Panc1 (cell line): Measurements from ENCODE around the gene FGGY. TPM values are rescaled to one million over a fixed set of nuclear protein-coding genes. Genes with fewer than 3 reads are reported as not detected.

Experiments
- ATAC-seq: fragments of 200-7000 bp; cut with Tn5 transposase; 2 replicates; pipeline ENCODE4 v1.9.1; 2020; ENCODE audit warnings: mild to moderate bottlenecking, moderate library complexity
- BruUV-seq: library from RNA; stranded (reverse); fragments of 400-500 nt; replicated peaks from 2 replicates; lab custom pipeline; 2021; lab: Mats Ljungman, UMichigan
- CTCF ChIA-PET: fragments of 300-600 bp; sonication (Branson Sonifier 250); formaldehyde crosslinking; loops from one replicate; lab custom pipeline; 2022; ENCODE audit warnings: antibody characterized with exemption; lab: Charles Lee
- POLR2A ChIA-PET: fragments of 300-600 bp; sonication (Branson Sonifier 250); formaldehyde crosslinking; loops from one replicate; lab custom pipeline; 2022; ENCODE audit warnings: antibody characterized with exemption; lab: Charles Lee
- DNase-seq: peaks from one replicate; pipeline ENCODE4 v3.0.0-alpha.2; 2010; ENCODE audit warnings: low read depth, low spot score
- H3K27ac ChIP-seq: 2 replicates; pipeline ENCODE4 v1.5.1; 2011; ENCODE audit warnings: mild to moderate bottlenecking, low read length, inconsistent platforms
- H3K27me3 ChIP-seq: fragments of 200-500 bp; sonication (Bioruptor generic); 2 replicates; pipeline ENCODE4 v1.6.0; 2014; ENCODE audit warnings: low read length, inconsistent platforms; ENCODE audit not compliant: control insufficient read depth, insufficient read depth
- H3K36me3 ChIP-seq: fragments of 200-500 bp; sonication (Bioruptor generic); 2 replicates; pipeline ENCODE4 v1.5.1; 2014; ENCODE audit warnings: inconsistent platforms, mild to moderate bottlenecking, low read length, moderate library complexity; ENCODE audit not compliant: control insufficient read depth, insufficient read depth
- H3K4me1 ChIP-seq: 2 replicates; pipeline ENCODE4 v1.5.1; 2011; ENCODE audit warnings: inconsistent platforms, mild to moderate bottlenecking, low read length, moderate library complexity; ENCODE audit not compliant: control insufficient read depth, insufficient read depth
- H3K4me3 ChIP-seq, 2 experiments: 2 replicates each; pipeline ENCODE4 v1.5.1; 2011 to 2012; ENCODE audit warnings: low read depth in 2 of 2, low read length in 2 of 2, mild to moderate bottlenecking in 2 of 2, inconsistent platforms in 1 of 2, moderate library complexity in 1 of 2
- H3K9me3 ChIP-seq: fragments of 200-500 bp; sonication (Bioruptor generic); 2 replicates; pipeline ENCODE4 v1.5.1; 2014; ENCODE audit warnings: low read depth, mild to moderate bottlenecking, inconsistent platforms, low read length, moderate library complexity; ENCODE audit not compliant: control insufficient read depth, insufficient read depth
- POLR2AphosphoS5 ChIP-seq: IDR thresholded peaks from 2 replicates; pipeline ENCODE4 v1.6.1; 2012; ENCODE audit warnings: mild to moderate bottlenecking, low read depth, low read length, moderate library complexity
- SIN3A ChIP-seq: IDR thresholded peaks from 2 replicates; pipeline ENCODE4 v1.6.1; 2012; ENCODE audit warnings: low read depth, mild to moderate bottlenecking, low read length, moderate library complexity, borderline replicate concordance; ENCODE audit not compliant: insufficient read depth
- TCF7L2 ChIP-seq: IDR thresholded peaks from 2 replicates; pipeline ENCODE4 v1.6.1; 2011; ENCODE audit warnings: mild to moderate bottlenecking, low read depth, low read length, inconsistent platforms
- in situ Hi-C: cut with HindIII; loops from 2 replicates; pipeline ENCODE4 v1.10.0; 2016; ENCODE audit warnings: low sequenced_read_pairs, low pct_unique_long_range_greater_than_20kb
- intact Hi-C: fragments of 100-400 bp; cut with micrococcal nuclease; formaldehyde crosslinking; loops from one replicate; pipeline ENCODE4 v1.10.0; 2022; ENCODE audit not compliant: unreplicated experiment
- total RNA-seq: library from RNA; stranded (reverse); gene quantifications from one replicate; pipeline ENCODE4 v1.2.1, GENCODE V29; 2021; ENCODE audit not compliant: unreplicated experiment
- TF ChIP-seq, protein P1 (sequence below), 2 experiments: IDR thresholded peaks; 2 replicates each; pipeline ENCODE4 v1.6.1; 2011 to 2012; ENCODE audit warnings: low read depth in 2 of 2, control low read depth in 1 of 2, low read length in 1 of 2, mild to moderate bottlenecking in 1 of 2, moderate library complexity in 1 of 2; ENCODE audit not compliant: insufficient read depth in 1 of 2
- TF ChIP-seq, protein P2 (sequence below): fragments of 450-650 bp; IDR thresholded peaks from 2 replicates; pipeline ENCODE4 v1.5.1; 2017; ENCODE audit warnings: mild to moderate bottlenecking

Gene FGGY
- total RNA-seq, 1 experiment from 2014 or later: 15.5 TPM

DNA sequence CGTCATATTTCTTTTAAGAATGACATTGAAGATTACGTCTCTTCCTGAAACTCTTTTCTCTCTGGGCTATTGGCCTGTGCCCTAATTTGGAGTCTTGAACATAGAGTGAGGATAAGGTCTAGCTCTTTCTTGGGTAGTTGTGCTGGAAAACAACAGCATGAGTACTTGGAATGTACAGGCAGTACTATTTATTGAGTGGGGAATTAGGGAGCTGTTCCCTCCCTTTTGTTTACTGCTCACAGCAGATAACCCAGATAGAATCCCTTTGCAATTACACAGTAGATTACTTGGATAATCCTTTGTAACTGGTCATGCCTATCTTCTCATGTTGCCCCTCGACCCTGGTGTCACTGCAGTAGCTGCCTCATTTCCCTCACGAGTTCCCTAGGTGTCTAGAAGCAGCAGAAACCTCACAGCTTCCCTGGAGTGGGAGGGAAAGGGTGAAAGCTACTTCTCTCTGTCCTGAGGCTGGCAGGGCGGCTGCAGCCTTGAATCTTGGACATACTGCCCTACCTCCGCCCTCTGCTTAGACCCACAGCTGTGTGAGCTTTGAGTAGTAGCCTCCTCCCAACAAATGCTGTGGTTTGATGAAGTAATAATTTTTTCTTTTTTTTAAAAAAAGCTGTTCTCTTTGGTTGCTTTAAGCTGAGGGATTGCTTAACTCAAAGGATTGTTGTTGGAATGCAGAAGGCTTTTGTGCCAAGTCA, 70.6 kb downstream of the FGGY start:
- POLR2A ChIA-PET: no interaction called here
- H3K27me3 ChIP-seq: no peaks in the 10 kb centered on the region
- H3K4me3 ChIP-seq: no peak overlapping the region
- no peak for TF ChIP-seq POLR2AphosphoS5
- TF ChIP-seq SIN3A: no peak
- no peak for TF ChIP-seq TCF7L2
- TF ChIP-seq, protein P1, sequence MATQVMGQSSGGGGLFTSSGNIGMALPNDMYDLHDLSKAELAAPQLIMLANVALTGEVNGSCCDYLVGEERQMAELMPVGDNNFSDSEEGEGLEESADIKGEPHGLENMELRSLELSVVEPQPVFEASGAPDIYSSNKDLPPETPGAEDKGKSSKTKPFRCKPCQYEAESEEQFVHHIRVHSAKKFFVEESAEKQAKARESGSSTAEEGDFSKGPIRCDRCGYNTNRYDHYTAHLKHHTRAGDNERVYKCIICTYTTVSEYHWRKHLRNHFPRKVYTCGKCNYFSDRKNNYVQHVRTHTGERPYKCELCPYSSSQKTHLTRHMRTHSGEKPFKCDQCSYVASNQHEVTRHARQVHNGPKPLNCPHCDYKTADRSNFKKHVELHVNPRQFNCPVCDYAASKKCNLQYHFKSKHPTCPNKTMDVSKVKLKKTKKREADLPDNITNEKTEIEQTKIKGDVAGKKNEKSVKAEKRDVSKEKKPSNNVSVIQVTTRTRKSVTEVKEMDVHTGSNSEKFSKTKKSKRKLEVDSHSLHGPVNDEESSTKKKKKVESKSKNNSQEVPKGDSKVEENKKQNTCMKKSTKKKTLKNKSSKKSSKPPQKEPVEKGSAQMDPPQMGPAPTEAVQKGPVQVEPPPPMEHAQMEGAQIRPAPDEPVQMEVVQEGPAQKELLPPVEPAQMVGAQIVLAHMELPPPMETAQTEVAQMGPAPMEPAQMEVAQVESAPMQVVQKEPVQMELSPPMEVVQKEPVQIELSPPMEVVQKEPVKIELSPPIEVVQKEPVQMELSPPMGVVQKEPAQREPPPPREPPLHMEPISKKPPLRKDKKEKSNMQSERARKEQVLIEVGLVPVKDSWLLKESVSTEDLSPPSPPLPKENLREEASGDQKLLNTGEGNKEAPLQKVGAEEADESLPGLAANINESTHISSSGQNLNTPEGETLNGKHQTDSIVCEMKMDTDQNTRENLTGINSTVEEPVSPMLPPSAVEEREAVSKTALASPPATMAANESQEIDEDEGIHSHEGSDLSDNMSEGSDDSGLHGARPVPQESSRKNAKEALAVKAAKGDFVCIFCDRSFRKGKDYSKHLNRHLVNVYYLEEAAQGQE (IDR thresholded peaks at IDR 0.05; ENCODE audit: insufficient read depth in 1 of 2, low read depth in 2 of 2, low read length in 1 of 2): no peak
- TF ChIP-seq, protein P2, sequence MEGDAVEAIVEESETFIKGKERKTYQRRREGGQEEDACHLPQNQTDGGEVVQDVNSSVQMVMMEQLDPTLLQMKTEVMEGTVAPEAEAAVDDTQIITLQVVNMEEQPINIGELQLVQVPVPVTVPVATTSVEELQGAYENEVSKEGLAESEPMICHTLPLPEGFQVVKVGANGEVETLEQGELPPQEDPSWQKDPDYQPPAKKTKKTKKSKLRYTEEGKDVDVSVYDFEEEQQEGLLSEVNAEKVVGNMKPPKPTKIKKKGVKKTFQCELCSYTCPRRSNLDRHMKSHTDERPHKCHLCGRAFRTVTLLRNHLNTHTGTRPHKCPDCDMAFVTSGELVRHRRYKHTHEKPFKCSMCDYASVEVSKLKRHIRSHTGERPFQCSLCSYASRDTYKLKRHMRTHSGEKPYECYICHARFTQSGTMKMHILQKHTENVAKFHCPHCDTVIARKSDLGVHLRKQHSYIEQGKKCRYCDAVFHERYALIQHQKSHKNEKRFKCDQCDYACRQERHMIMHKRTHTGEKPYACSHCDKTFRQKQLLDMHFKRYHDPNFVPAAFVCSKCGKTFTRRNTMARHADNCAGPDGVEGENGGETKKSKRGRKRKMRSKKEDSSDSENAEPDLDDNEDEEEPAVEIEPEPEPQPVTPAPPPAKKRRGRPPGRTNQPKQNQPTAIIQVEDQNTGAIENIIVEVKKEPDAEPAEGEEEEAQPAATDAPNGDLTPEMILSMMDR: no peak
- H3K27ac ChIP-seq: no peak overlapping the region
- no TSS peak for BruUV-seq
- H3K9me3 ChIP-seq: no peaks in the 10 kb centered on the region
- in situ Hi-C loops (no loop called here), intact Hi-C loops (no loop called here)
- no peak for DNase-seq
- no peaks in the 10 kb centered on the region for H3K36me3 ChIP-seq
- ATAC-seq: no peak
- no peaks in the 10 kb centered on the region for H3K4me1 ChIP-seq
- CTCF ChIA-PET: no interaction called here

DNA sequence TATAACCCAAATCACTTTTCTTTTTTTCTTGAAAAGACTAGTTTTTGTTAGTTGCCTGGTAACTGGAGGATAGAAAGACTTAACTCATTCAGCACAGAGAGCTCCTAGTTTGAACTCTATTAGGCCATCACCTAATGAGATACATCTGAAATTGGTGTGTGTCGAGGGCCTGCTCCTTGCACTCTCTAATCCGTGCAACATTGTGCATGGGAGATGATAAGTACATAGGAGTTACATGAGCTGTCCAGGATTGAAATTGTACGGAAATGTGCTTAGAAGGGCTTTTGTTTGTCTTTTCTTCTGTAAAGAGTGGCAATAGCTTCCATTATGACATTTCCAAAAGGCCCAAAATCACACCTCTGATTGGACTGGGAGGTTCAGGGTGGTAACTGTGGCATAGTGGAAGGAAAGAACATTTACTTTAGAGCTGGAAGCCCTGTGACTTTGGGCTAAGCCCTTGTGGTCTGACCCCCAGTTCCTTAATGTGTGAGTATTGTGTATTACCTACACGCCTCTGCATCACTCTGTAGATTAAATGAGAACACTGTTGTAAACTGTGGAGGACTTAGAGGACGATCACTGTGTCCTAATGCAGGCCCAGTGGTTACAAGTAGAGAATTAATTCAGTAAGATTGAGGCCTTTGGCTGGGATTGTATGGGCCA, 71.2 kb downstream of the FGGY start:
- ChIA-PET CTCF (no interaction called here), POLR2A (no interaction called here)
- in situ Hi-C loops (no loop called here), intact Hi-C loops (no loop called here)
- no TSS peak for BruUV-seq
- ATAC-seq (no peak), DNase-seq (no peak)
- Histone ChIP-seq H3K36me3 (no peaks in the 10 kb centered on the region), H3K27me3 (no peaks in the 10 kb centered on the region), H3K4me1 (no peaks in the 10 kb centered on the region), H3K9me3 (no peaks in the 10 kb centered on the region), H3K27ac (no peak overlapping the region), H3K4me3 (no peak overlapping the region)
- TF ChIP-seq, protein P1 (IDR thresholded peaks at IDR 0.05; ENCODE audit: insufficient read depth in 1 of 2, low read depth in 2 of 2, low read length in 1 of 2): no peak
- no peak for TF ChIP-seq POLR2AphosphoS5
- no peak for TF ChIP-seq TCF7L2
- no peak for TF ChIP-seq SIN3A
- TF ChIP-seq, protein P2: no peak
